Measurements from ENCODE around the gene SLC13A5. TPM values are rescaled to one million over a fixed set of nuclear protein-coding genes. Genes with fewer than 3 reads are reported as not detected.

Gene SLC13A5
- total RNA-seq, 1 experiment from 2014 or later = 0.07 TPM

DNA sequence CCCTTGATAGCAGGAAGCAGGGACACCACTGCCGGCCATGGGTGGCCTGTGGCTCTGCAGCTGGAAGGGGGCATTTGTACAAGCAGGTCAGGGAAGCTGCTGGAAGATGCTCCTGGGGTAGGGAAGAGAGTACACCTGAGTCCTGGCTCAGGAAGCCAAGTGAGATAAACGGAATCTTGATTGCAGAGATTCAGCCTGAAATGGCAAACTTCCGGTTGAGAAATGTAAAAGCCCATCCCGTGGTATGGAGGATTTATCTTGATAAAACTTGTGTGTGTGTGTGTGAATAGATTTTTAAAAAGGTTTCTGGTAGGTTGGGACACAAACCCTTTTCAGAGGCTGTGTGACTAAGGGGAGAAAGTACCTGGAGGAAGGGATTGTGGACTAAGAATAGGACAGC lies 32.0 kb downstream of the SLC13A5 start:
- Histone ChIP-seq H3K4me2 (ENCODE audit: low read length) (no peak overlapping the region), H4K20me1 (ENCODE audit: insufficient read depth) (no peaks in the 10 kb centered on the region), H3K36me3 (ENCODE audit: control insufficient read depth in 1 of 2, insufficient read depth in 2 of 2, low read length in 2 of 2) (no peaks in the 10 kb centered on the region), H3K9me3 (ENCODE audit: control insufficient read depth in 1 of 2, insufficient read depth in 1 of 2, low read depth in 1 of 2, low read length in 2 of 2) (no peaks in the 10 kb centered on the region), H3K4me1 (ENCODE audit: control insufficient read depth in 1 of 2, insufficient read depth in 2 of 2, low read length in 2 of 2) (no peaks in the 10 kb centered on the region), H3K9ac (ENCODE audit: low read length) (no peak overlapping the region), H3K79me2 (ENCODE audit: insufficient read depth, low read length) (no peaks in the 10 kb centered on the region), H3K9me2 (ENCODE audit: insufficient read depth) (no peaks in the 10 kb centered on the region), H3K27ac (ENCODE audit: low read depth, low read length) (no peak overlapping the region), H3K27me3 (ENCODE audit: insufficient read depth, low read length) (no peaks in the 10 kb centered on the region), H2AFZ (ENCODE audit: low read depth, low read length, poor library complexity, severe bottlenecking) (no peak overlapping the region), H3K4me3 (replicated peaks in 1 of 2; ENCODE audit: low read depth in 1 of 2, low read length in 2 of 2) (no peak overlapping the region)
- ATAC-seq (no peak), DNase-seq (ENCODE audit: low read depth, low spot score) (no peak)
- ChIA-PET CTCF (no interaction called here), RAD21 (ENCODE audit: low non-redundant PET in 1 of 2, low total read pairs in 2 of 2, uncharacterized antibody in 2 of 2, unreplicated experiment in 2 of 2) (no interaction called here), POLR2A (no interaction called here)
- BruUV-seq (replicated peaks) = no TSS peak
- intact Hi-C loops (cut with micrococcal nuclease) = no loop called here
- TF ChIP-seq CBX3 (IDR thresholded peaks at IDR 0.05; ENCODE audit: low read depth) = no peak
- no peak for TF ChIP-seq POLR2AphosphoS5 (IDR thresholded peaks at IDR 0.05; ENCODE audit: low read depth, low read length)
- TF ChIP-seq CTCF (IDR thresholded peaks at IDR 0.05 in 2 of 3, conservative IDR thresholded peaks at IDR 0.05 in 1 of 3; ENCODE audit: borderline replicate concordance in 1 of 3, insufficient read depth in 1 of 3, low read depth in 2 of 3, low read length in 2 of 3) = no peak
- no peak for TF ChIP-seq ZFX (IDR thresholded peaks at IDR 0.05)

- no peaks in the 10 kb centered on the region for H3K9me3 ChIP-seq (ENCODE audit: control insufficient read depth in 1 of 2, insufficient read depth in 1 of 2, low read depth in 1 of 2, low read length in 2 of 2)
- H3K27ac ChIP-seq (ENCODE audit: low read depth, low read length) = no peak overlapping the region
- DNase-seq (ENCODE audit: low read depth, low spot score) = no peak
- ChIA-PET RAD21 (ENCODE audit: low non-redundant PET in 1 of 2, low total read pairs in 2 of 2, uncharacterized antibody in 2 of 2, unreplicated experiment in 2 of 2) (no interaction called here), POLR2A (no interaction called here), CTCF (interaction anchor here (2.3 kb wide), 1 partner anchor 13 kb away, joined by 5 read pairs; no protein-coding TSS in a partner anchor)
- no TSS peak for BruUV-seq (replicated peaks)
- no peak overlapping the region for H2AFZ ChIP-seq (ENCODE audit: low read depth, low read length, poor library complexity, severe bottlenecking)
- no peaks in the 10 kb centered on the region for H3K4me1 ChIP-seq (ENCODE audit: control insufficient read depth in 1 of 2, insufficient read depth in 2 of 2, low read length in 2 of 2)
- H3K4me3 ChIP-seq (replicated peaks in 1 of 2; ENCODE audit: low read depth in 1 of 2, low read length in 2 of 2) = no peak overlapping the region
- H3K9ac ChIP-seq (ENCODE audit: low read length) = no peak overlapping the region
- no peaks in the 10 kb centered on the region for H3K9me2 ChIP-seq (ENCODE audit: insufficient read depth)
- H3K36me3 ChIP-seq (ENCODE audit: control insufficient read depth in 1 of 2, insufficient read depth in 2 of 2, low read length in 2 of 2) = no peaks in the 10 kb centered on the region
- no peaks in the 10 kb centered on the region for H3K79me2 ChIP-seq (ENCODE audit: insufficient read depth, low read length)
- H4K20me1 ChIP-seq (ENCODE audit: insufficient read depth) = no peaks in the 10 kb centered on the region
- no peak overlapping the region for H3K4me2 ChIP-seq (ENCODE audit: low read length)
- no peak for ATAC-seq
- intact Hi-C loops (cut with micrococcal nuclease) = no loop called here
- no peaks in the 10 kb centered on the region for H3K27me3 ChIP-seq (ENCODE audit: insufficient read depth, low read length)
- TF ChIP-seq SRF (IDR thresholded peaks at IDR 0.05; ENCODE audit: low read depth) = no peak
- no peak for TF ChIP-seq YY1 (IDR thresholded peaks at IDR 0.05; ENCODE audit: extremely low read depth, insufficient replicate concordance, low read depth, low read length)
- TF ChIP-seq POLR2A (IDR thresholded peaks at IDR 0.05; ENCODE audit: borderline replicate concordance, extremely low read depth, insufficient read depth, insufficient read length) = no peak
- no peak for TF ChIP-seq RAD21 (IDR thresholded peaks at IDR 0.05; ENCODE audit: low read depth)
- TF ChIP-seq FOSL1 (IDR thresholded peaks at IDR 0.05; ENCODE audit: low read depth) = no peak
- no peak for TF ChIP-seq TCF7L2 (IDR thresholded peaks at IDR 0.05; ENCODE audit: borderline replicate concordance, extremely low read depth, insufficient read depth, insufficient read length)
- TF ChIP-seq, protein P1, sequence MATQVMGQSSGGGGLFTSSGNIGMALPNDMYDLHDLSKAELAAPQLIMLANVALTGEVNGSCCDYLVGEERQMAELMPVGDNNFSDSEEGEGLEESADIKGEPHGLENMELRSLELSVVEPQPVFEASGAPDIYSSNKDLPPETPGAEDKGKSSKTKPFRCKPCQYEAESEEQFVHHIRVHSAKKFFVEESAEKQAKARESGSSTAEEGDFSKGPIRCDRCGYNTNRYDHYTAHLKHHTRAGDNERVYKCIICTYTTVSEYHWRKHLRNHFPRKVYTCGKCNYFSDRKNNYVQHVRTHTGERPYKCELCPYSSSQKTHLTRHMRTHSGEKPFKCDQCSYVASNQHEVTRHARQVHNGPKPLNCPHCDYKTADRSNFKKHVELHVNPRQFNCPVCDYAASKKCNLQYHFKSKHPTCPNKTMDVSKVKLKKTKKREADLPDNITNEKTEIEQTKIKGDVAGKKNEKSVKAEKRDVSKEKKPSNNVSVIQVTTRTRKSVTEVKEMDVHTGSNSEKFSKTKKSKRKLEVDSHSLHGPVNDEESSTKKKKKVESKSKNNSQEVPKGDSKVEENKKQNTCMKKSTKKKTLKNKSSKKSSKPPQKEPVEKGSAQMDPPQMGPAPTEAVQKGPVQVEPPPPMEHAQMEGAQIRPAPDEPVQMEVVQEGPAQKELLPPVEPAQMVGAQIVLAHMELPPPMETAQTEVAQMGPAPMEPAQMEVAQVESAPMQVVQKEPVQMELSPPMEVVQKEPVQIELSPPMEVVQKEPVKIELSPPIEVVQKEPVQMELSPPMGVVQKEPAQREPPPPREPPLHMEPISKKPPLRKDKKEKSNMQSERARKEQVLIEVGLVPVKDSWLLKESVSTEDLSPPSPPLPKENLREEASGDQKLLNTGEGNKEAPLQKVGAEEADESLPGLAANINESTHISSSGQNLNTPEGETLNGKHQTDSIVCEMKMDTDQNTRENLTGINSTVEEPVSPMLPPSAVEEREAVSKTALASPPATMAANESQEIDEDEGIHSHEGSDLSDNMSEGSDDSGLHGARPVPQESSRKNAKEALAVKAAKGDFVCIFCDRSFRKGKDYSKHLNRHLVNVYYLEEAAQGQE (IDR thresholded peaks at IDR 0.05; ENCODE audit: low read depth) = no peak
- no peak for TF ChIP-seq ZBTB33 (IDR thresholded peaks at IDR 0.05; ENCODE audit: extremely low read depth, insufficient replicate concordance, low read length)
- TF ChIP-seq JUND (IDR thresholded peaks at IDR 0.05) = no peak
- no peak for TF ChIP-seq EZH2 (IDR thresholded peaks at IDR 0.05)
- no peak for TF ChIP-seq CBX3 (IDR thresholded peaks at IDR 0.05; ENCODE audit: low read depth)
These were observed 33.9 kb downstream of the SLC13A5 start for GRCh38 chr17:6679241-6679640.
